Keratinocyte (primary cell): ENCODE measurements around the gene MAPKAPK3. TPM values are rescaled to one million over a fixed set of nuclear protein-coding genes. Genes with fewer than 3 reads are reported as not detected.

ENCODE experiments used
- DNase-seq: peaks from one replicate; pipeline ENCODE4 v3.0.0-alpha.2; 2011; ENCODE audit warnings: low read depth, missing footprints, low spot score
- FAIRE-seq: peaks from 2 replicates; lab custom pipeline; 2011; peaks lifted over from hg19 to GRCh38; lab: Jason Lieb, UNC
- H2AFZ ChIP-seq: 2 replicates; pipeline ENCODE4 v1.6.0; 2012; ENCODE audit warnings: low read length, control low read depth, inconsistent platforms; ENCODE audit not compliant: control insufficient read depth
- H3K27ac ChIP-seq: 2 replicates; pipeline ENCODE4 v1.5.1; 2011; ENCODE audit warnings: low read length; ENCODE audit not compliant: control insufficient read depth, insufficient read depth
- H3K27me3 ChIP-seq: 3 replicates; pipeline ENCODE4 v1.6.0; 2011; ENCODE audit warnings: low read length; ENCODE audit not compliant: control insufficient read depth, insufficient read depth; ENCODE audit errors: extremely low read depth
- H3K36me3 ChIP-seq, 2 experiments: 2 replicates in 1 of 2; 3 replicates in 1 of 2; pipeline ENCODE4 v1.5.1; 2011; ENCODE audit warnings: low read length in 2 of 2, mild to moderate bottlenecking in 1 of 2; ENCODE audit not compliant: control insufficient read depth in 2 of 2, insufficient read depth in 2 of 2; ENCODE audit errors: extremely low read depth in 1 of 2
- H3K4me1 ChIP-seq: 3 replicates; pipeline ENCODE4 v1.5.1; 2011; ENCODE audit warnings: low read length; ENCODE audit not compliant: control insufficient read depth, insufficient read depth; ENCODE audit errors: extremely low read depth
- H3K4me2 ChIP-seq: 3 replicates; pipeline ENCODE4 v1.6.0; 2011; ENCODE audit warnings: low read depth, low read length; ENCODE audit not compliant: control insufficient read depth, insufficient read depth; ENCODE audit errors: extremely low read depth
- H3K4me3 ChIP-seq, 3 experiments: fragments of 200-600 bp in 1 of 3; sonication (generic) in 1 of 3; 2 replicates in 2 of 3; 3 replicates in 1 of 3; pipeline ENCODE4 v1.5.1; 2011 to 2016; ENCODE audit warnings: low read length in 3 of 3, mild to moderate bottlenecking in 3 of 3, control low read depth in 2 of 3, inconsistent platforms in 1 of 3, low read depth in 1 of 3, mixed read lengths in 1 of 3, mixed run types in 1 of 3, moderate library complexity in 1 of 3; ENCODE audit not compliant: control insufficient read depth in 2 of 3, insufficient read depth in 2 of 3; ENCODE audit errors: extremely low read depth in 1 of 3
- H3K79me2 ChIP-seq: 2 replicates; pipeline ENCODE4 v1.6.0; 2012; ENCODE audit warnings: low read length; ENCODE audit not compliant: control insufficient read depth, insufficient read depth
- H3K9ac ChIP-seq: 3 replicates; pipeline ENCODE4 v1.6.0; 2011; ENCODE audit warnings: low read length; ENCODE audit not compliant: control insufficient read depth, insufficient read depth; ENCODE audit errors: extremely low read depth
- H3K9me1 ChIP-seq: 3 replicates; pipeline ENCODE4 v1.6.0; 2011; ENCODE audit warnings: low read length; ENCODE audit not compliant: control insufficient read depth, insufficient read depth; ENCODE audit errors: extremely low read depth
- H3K9me3 ChIP-seq: 2 replicates; pipeline ENCODE4 v1.5.1; 2012; ENCODE audit warnings: low read depth, low read length; ENCODE audit not compliant: control insufficient read depth
- H4K20me1 ChIP-seq: 3 replicates; pipeline ENCODE4 v1.6.0; 2011; ENCODE audit warnings: low read length; ENCODE audit not compliant: control insufficient read depth, insufficient read depth; ENCODE audit errors: extremely low read depth
- EZH2 ChIP-seq: IDR thresholded peaks from one replicate; pipeline ENCODE4 v1.6.1; 2012; ENCODE audit warnings: inconsistent platforms, mild to moderate bottlenecking, low read length, moderate library complexity
- dilution Hi-C: fragments of 300-500 bp; cut with MboI; formaldehyde crosslinking; loops from one replicate; pipeline ENCODE4 v1.7.0; 2020; ENCODE audit warnings: low sequenced_read_pairs; ENCODE audit not compliant: extremely low pct_ligation_motif_present
- polyA plus RNA-seq, 5 experiments: library from polyadenylated mRNA; depleted of rRNA in 3 of 5; stranded (reverse) in 3 of 5; stranded (forward) in 1 of 5; unstranded in 1 of 5; fragments of >200 nt; gene quantifications; 1 replicate in 1 of 5; 2 replicates in 3 of 5; 3 replicates in 1 of 5; pipeline versions ENCODE4 v1.2.1 to v1.2.3, GENCODE V29; 2011 to 2012; ENCODE audit warnings: missing spikeins in 2 of 5, low read depth in 1 of 5, low replicate concordance in 1 of 5
- TF ChIP-seq, protein P1 (sequence below), 3 experiments: IDR thresholded peaks in 1 of 3; conservative IDR thresholded peaks in 1 of 3; optimal IDR thresholded peaks in 1 of 3; 2 replicates in 2 of 3; 3 replicates in 1 of 3; pipeline versions ENCODE3 to v1.5.1; 2011; ENCODE audit warnings: low read length in 3 of 3, mild to moderate bottlenecking in 3 of 3, moderate library complexity in 2 of 3, control low read depth in 1 of 3, inconsistent platforms in 1 of 3; ENCODE audit not compliant: insufficient read depth in 2 of 3; ENCODE audit errors: extremely low read depth in 1 of 3

The MAPKAPK3 gene
- polyA plus RNA-seq, 1 donor (not counting 4 experiments of a cell fraction or from before 2014, with no cell fraction given) = 134 TPM

GRCh38 chr3:50672656-50673055, 55.7 kb downstream of the MAPKAPK3 start:
- FAIRE-seq (no peak), DNase-seq (no peak)
- TF ChIP-seq EZH2 = no peak
- TF ChIP-seq, protein P1, sequence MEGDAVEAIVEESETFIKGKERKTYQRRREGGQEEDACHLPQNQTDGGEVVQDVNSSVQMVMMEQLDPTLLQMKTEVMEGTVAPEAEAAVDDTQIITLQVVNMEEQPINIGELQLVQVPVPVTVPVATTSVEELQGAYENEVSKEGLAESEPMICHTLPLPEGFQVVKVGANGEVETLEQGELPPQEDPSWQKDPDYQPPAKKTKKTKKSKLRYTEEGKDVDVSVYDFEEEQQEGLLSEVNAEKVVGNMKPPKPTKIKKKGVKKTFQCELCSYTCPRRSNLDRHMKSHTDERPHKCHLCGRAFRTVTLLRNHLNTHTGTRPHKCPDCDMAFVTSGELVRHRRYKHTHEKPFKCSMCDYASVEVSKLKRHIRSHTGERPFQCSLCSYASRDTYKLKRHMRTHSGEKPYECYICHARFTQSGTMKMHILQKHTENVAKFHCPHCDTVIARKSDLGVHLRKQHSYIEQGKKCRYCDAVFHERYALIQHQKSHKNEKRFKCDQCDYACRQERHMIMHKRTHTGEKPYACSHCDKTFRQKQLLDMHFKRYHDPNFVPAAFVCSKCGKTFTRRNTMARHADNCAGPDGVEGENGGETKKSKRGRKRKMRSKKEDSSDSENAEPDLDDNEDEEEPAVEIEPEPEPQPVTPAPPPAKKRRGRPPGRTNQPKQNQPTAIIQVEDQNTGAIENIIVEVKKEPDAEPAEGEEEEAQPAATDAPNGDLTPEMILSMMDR (optimal IDR thresholded peaks at IDR 0.05 in 1 of 3, IDR thresholded peaks at IDR 0.05 in 1 of 3, conservative IDR thresholded peaks at IDR 0.05 in 1 of 3; ENCODE audit: extremely low read depth in 1 of 3, insufficient read depth in 2 of 3, low read length in 3 of 3) = no peak
- Histone ChIP-seq H3K4me2 (no peak overlapping the region), H3K9me3 (no peaks in the 10 kb centered on the region), H4K20me1 (no peaks in the 10 kb centered on the region), H3K9ac (no peak overlapping the region), H3K4me1 (no peaks in the 10 kb centered on the region), H3K27ac (no peak overlapping the region), H2AFZ (no peak overlapping the region), H3K4me3 (no peak overlapping the region), H3K79me2 (no peaks in the 10 kb centered on the region), H3K36me3 (no peaks in the 10 kb centered on the region), H3K9me1 (no peaks in the 10 kb centered on the region), H3K27me3 (peaks cover 47% of the 10 kb centered on the region)
- dilution Hi-C loops = no loop called here

DNA sequence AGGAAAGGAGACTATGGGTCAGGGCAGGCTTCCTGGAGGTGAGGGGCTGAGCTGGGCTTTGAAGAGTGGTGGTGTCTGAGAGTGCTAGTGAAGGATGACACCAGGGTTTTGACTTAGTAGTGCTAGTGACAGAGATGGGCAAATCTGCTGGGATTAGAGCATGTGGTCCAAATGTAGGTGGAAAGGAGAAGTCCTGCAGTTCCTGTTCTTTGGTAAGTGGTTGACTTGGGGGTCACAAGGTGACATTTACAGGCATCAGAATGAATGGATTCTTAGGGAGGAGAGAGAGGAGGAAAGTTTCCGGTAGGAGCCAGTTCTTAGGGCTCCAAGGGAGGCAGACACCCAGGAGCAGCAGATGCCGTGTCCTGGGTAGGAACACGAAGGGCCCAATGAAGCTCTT, 57.0 kb downstream of the MAPKAPK3 start:
- dilution Hi-C loops = no loop called here
- peaks cover 54% of the 10 kb centered on the region for H3K27me3 ChIP-seq
- FAIRE-seq (no peak), DNase-seq (no peak)
- no peaks in the 10 kb centered on the region for H3K9me1 ChIP-seq
- TF ChIP-seq, protein P1 (optimal IDR thresholded peaks at IDR 0.05 in 1 of 3, IDR thresholded peaks at IDR 0.05 in 1 of 3, conservative IDR thresholded peaks at IDR 0.05 in 1 of 3; ENCODE audit: extremely low read depth in 1 of 3, insufficient read depth in 2 of 3, low read length in 3 of 3) = no peak
- no peak for TF ChIP-seq EZH2
- H4K20me1 ChIP-seq = no peaks in the 10 kb centered on the region
- no peaks in the 10 kb centered on the region for H3K9me3 ChIP-seq
- no peak overlapping the region for H3K9ac ChIP-seq
- no peak overlapping the region for H3K4me3 ChIP-seq
- no peak overlapping the region for H3K27ac ChIP-seq
- H3K36me3 ChIP-seq = no peaks in the 10 kb centered on the region
- H3K79me2 ChIP-seq = no peaks in the 10 kb centered on the region
- no peak overlapping the region for H3K4me2 ChIP-seq
- H2AFZ ChIP-seq = no peak overlapping the region
- no peaks in the 10 kb centered on the region for H3K4me1 ChIP-seq
